Aorta (tissue), 5 donors: Measurements from ENCODE around the gene SLC26A8. TPM values are rescaled to one million over a fixed set of nuclear protein-coding genes. Genes with fewer than 3 reads are reported as not detected.

ENCODE experiments used
- ATAC-seq: fragments of 200-7000 bp; cut with Tn5 transposase; one replicate; pipeline ENCODE4 v1.9.1; 2022; ENCODE audit warnings: moderate library complexity; ENCODE audit not compliant: low FRiP score
- DNase-seq, 2 donors: peaks; one replicate each; pipeline ENCODE4 v3.0.0-alpha.2; 2020
- H3K27ac ChIP-seq, 2 donors: one replicate each; pipeline ENCODE4 v1.5.1; 2013; ENCODE audit warnings: low read length in 2 of 2, mild to moderate bottlenecking in 2 of 2, moderate library complexity in 2 of 2, control low read depth in 1 of 2, inconsistent platforms in 1 of 2, low read depth in 1 of 2
- H3K27me3 ChIP-seq, 2 donors: one replicate each; pipeline ENCODE4 v1.6.1; 2013; ENCODE audit warnings: control low read depth in 1 of 2, low read length in 1 of 2, mild to moderate bottlenecking in 1 of 2, moderate library complexity in 1 of 2; ENCODE audit not compliant: insufficient read depth in 2 of 2, control insufficient read depth in 1 of 2
- H3K36me3 ChIP-seq, 2 donors: one replicate each; pipeline ENCODE4 v1.6.1; 2013; ENCODE audit warnings: control low read depth in 1 of 2, low read length in 1 of 2, mild to moderate bottlenecking in 1 of 2; ENCODE audit not compliant: insufficient read depth in 2 of 2, control insufficient read depth in 1 of 2
- H3K4me1 ChIP-seq, 2 donors: one replicate each; pipeline ENCODE4 v1.6.1; 2013; ENCODE audit warnings: low read length in 2 of 2, control low read depth in 1 of 2, mild to moderate bottlenecking in 1 of 2, moderate library complexity in 1 of 2; ENCODE audit not compliant: insufficient read depth in 2 of 2, control insufficient read depth in 1 of 2
- H3K4me3 ChIP-seq, 2 donors: one replicate each; pipeline ENCODE4 v1.5.1; 2013; ENCODE audit warnings: low read length in 2 of 2, control low read depth in 1 of 2, mild to moderate bottlenecking in 1 of 2
- H3K9me3 ChIP-seq: one replicate; pipeline ENCODE4 v1.6.1; 2013; ENCODE audit warnings: mild to moderate bottlenecking, low read length; ENCODE audit not compliant: control insufficient read depth
- WGBS, 2 donors: extraction: QIAGEN DNeasy Blood & Tissue Kit; methylation state at CpG; one replicate each; pipeline ENCODE4 v1.1.7; 2013; 5-methylcytosine and 5-hydroxymethylcytosine counted together
- intact Hi-C, 2 donors: fragments of 100-400 bp; cut with DNase I; formaldehyde crosslinking; loops; one replicate each; pipeline versions ENCODE4 v1.14.2 to v1.15.0; 2022
- polyA plus RNA-seq, 2 donors: library from polyadenylated mRNA; stranded (reverse); fragments of 200-250 nt; gene quantifications; one replicate each; pipeline ENCODE4 v1.2.3, GENCODE V29; 2013
- total RNA-seq, 2 donors: library from RNA; stranded (reverse); fragmentation: NEBNext Ultra II Directional; extraction: Animal tissue kit (Norgen Biotek cat#: 25700); gene quantifications; one replicate each; pipeline ENCODE4 v1.2.1, GENCODE V29; 2021
- donor health status: healthy with polysubstance abuse.
- donor health status: Bipolar disorder and iron deficiency.
- donor health status: DM: no; HTN: no; CAD: no.
- donor health status: DM: no; HTN: no; CAD: no.
- donor health status: DM: yes; HTN: yes; CAD: no.

The SLC26A8 gene
- total and polyA plus RNA-seq, 4 donors: 0.26 to 0.33 TPM; not detected in 2

- DNase-seq (no peak), ATAC-seq (no peak)
- H3K36me3 ChIP-seq: no peaks in the 10 kb centered on the region
- H3K27me3 ChIP-seq: no peaks in the 10 kb centered on the region
- intact Hi-C loops: loop anchor here in 1 of 2 donors (5.0 kb wide), 1 partner anchor 37 kb away; no protein-coding TSS in a partner anchor
- 90 to 93% methylated on average over 2 of the region's 2 CpGs for WGBS, 2 donors
- H3K9me3 ChIP-seq: no peaks in the 10 kb centered on the region
- H3K27ac ChIP-seq: no peak overlapping the region
- no peak overlapping the region for H3K4me3 ChIP-seq
- peaks cover 4 to 7% of the 10 kb centered on the region in 2 donors for H3K4me1 ChIP-seq
Observed at GRCh38 chr6:36054956-36055355, 30.5 kb upstream of the SLC26A8 start.

GRCh38 chr6:36054415-36054814 lies 30.0 kb upstream of the SLC26A8 start:
- Histone ChIP-seq H3K27me3 (no peaks in the 10 kb centered on the region), H3K4me3 (no peak overlapping the region), H3K36me3 (no peaks in the 10 kb centered on the region), H3K27ac (no peak overlapping the region), H3K9me3 (no peaks in the 10 kb centered on the region), H3K4me1 (peaks cover 4 to 7% of the 10 kb centered on the region in 2 donors)
- ATAC-seq (no peak), DNase-seq (no peak)
- intact Hi-C loops: no loop called here
- 84 to 89% methylated on average over 2 of the region's 2 CpGs for WGBS, 2 donors

GRCh38 chr6:36053878-36054277 lies 29.4 kb upstream of the SLC26A8 start:
- no peaks in the 10 kb centered on the region for H3K36me3 ChIP-seq
- DNase-seq: no peak
- peaks cover 4 to 7% of the 10 kb centered on the region in 2 donors for H3K4me1 ChIP-seq
- intact Hi-C loops: no loop called here
- H3K27me3 ChIP-seq: no peaks in the 10 kb centered on the region
- 40 to 47% methylated on average over 2 of the region's 2 CpGs for WGBS, 2 donors
- no peak overlapping the region for H3K27ac ChIP-seq
- no peak overlapping the region for H3K4me3 ChIP-seq
- H3K9me3 ChIP-seq: no peaks in the 10 kb centered on the region
- ATAC-seq: no peak

GRCh38 chr6:36052097-36052496 lies 27.7 kb upstream of the SLC26A8 start:
- intact Hi-C loops: no loop called here
- no peaks in the 10 kb centered on the region for H3K27me3 ChIP-seq
- no peak overlapping the region for H3K27ac ChIP-seq
- ATAC-seq (no peak), DNase-seq (no peak)
- H3K9me3 ChIP-seq: no peaks in the 10 kb centered on the region
- no peak overlapping the region for H3K4me3 ChIP-seq
- no peaks in the 10 kb centered on the region for H3K36me3 ChIP-seq
- peaks cover 4 to 8% of the 10 kb centered on the region in 2 donors for H3K4me1 ChIP-seq
- WGBS, 2 donors: 68 to 70% methylated on average over 2 of the region's 2 CpGs

- no peaks in the 10 kb centered on the region for H3K36me3 ChIP-seq
- DNase-seq (no peak), ATAC-seq (peak; percentile 44)
- H3K27ac ChIP-seq: no peak overlapping the region
- 92 to 93% methylated on average over 16 of the region's 16 CpGs for WGBS, 2 donors
- peaks cover 4 to 8% of the 10 kb centered on the region in 2 donors for H3K4me1 ChIP-seq
- no peak overlapping the region for H3K4me3 ChIP-seq
- no peaks in the 10 kb centered on the region for H3K9me3 ChIP-seq
- H3K27me3 ChIP-seq: no peaks in the 10 kb centered on the region
- intact Hi-C loops: no loop called here
Observed at GRCh38 chr6:36050947-36051710, 26.7 kb upstream of the SLC26A8 start.

GRCh38 chr6:36050305-36050704 lies 25.9 kb upstream of the SLC26A8 start:
- 91 to 100% methylated on average over 1 of the region's 1 CpG for WGBS, 2 donors
- peaks cover 4 to 7% of the 10 kb centered on the region in 2 donors for H3K4me1 ChIP-seq
- ATAC-seq (no peak), DNase-seq (no peak)
- no peaks in the 10 kb centered on the region for H3K9me3 ChIP-seq
- intact Hi-C loops: no loop called here
- H3K27ac ChIP-seq: no peak overlapping the region
- no peak overlapping the region for H3K4me3 ChIP-seq
- no peaks in the 10 kb centered on the region for H3K27me3 ChIP-seq
- no peaks in the 10 kb centered on the region for H3K36me3 ChIP-seq

GRCh38 chr6:36049582-36049981 lies 25.1 kb upstream of the SLC26A8 start:
- intact Hi-C loops: no loop called here
- peaks cover 0 to 4% of the 10 kb centered on the region in 2 donors for H3K4me1 ChIP-seq
- ATAC-seq (no peak), DNase-seq (no peak)
- WGBS, 2 donors: 95 to 98% methylated on average over 2 of the region's 2 CpGs
- H3K27me3 ChIP-seq: no peaks in the 10 kb centered on the region
- no peaks in the 10 kb centered on the region for H3K36me3 ChIP-seq
- no peak overlapping the region for H3K27ac ChIP-seq
- H3K4me3 ChIP-seq: no peak overlapping the region
- no peaks in the 10 kb centered on the region for H3K9me3 ChIP-seq

- Histone ChIP-seq H3K4me1 (peaks cover 3 to 15% of the 10 kb centered on the region in 2 donors), H3K4me3 (no peak overlapping the region), H3K27me3 (no peaks in the 10 kb centered on the region), H3K9me3 (no peaks in the 10 kb centered on the region), H3K36me3 (no peaks in the 10 kb centered on the region), H3K27ac (no peak overlapping the region)
- intact Hi-C loops: no loop called here
- ATAC-seq (no peak), DNase-seq (no peak)
- 95 to 96% methylated on average over 12 of the region's 12 CpGs for WGBS, 2 donors
Observed at GRCh38 chr6:36042618-36043260, 18.3 kb upstream of the SLC26A8 start.

GRCh38 chr6:36040958-36041357 lies 16.5 kb upstream of the SLC26A8 start:
- peaks cover 3 to 17% of the 10 kb centered on the region in 2 donors for H3K4me1 ChIP-seq
- no peaks in the 10 kb centered on the region for H3K36me3 ChIP-seq
- H3K27ac ChIP-seq: no peak overlapping the region
- no peaks in the 10 kb centered on the region for H3K9me3 ChIP-seq
- H3K4me3 ChIP-seq: no peak overlapping the region
- ATAC-seq (no peak), DNase-seq (no peak)
- intact Hi-C loops: no loop called here
- H3K27me3 ChIP-seq: no peaks in the 10 kb centered on the region
